Eye (tissue), 1 donor: Measurements from ENCODE around the gene PTPRE.

Source experiments
- DNase-seq: peaks from one replicate; pipeline ENCODE4 v3.0.0-alpha.2; 2015

PTPRE gene, protein sequence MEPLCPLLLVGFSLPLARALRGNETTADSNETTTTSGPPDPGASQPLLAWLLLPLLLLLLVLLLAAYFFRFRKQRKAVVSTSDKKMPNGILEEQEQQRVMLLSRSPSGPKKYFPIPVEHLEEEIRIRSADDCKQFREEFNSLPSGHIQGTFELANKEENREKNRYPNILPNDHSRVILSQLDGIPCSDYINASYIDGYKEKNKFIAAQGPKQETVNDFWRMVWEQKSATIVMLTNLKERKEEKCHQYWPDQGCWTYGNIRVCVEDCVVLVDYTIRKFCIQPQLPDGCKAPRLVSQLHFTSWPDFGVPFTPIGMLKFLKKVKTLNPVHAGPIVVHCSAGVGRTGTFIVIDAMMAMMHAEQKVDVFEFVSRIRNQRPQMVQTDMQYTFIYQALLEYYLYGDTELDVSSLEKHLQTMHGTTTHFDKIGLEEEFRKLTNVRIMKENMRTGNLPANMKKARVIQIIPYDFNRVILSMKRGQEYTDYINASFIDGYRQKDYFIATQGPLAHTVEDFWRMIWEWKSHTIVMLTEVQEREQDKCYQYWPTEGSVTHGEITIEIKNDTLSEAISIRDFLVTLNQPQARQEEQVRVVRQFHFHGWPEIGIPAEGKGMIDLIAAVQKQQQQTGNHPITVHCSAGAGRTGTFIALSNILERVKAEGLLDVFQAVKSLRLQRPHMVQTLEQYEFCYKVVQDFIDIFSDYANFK

DNA sequence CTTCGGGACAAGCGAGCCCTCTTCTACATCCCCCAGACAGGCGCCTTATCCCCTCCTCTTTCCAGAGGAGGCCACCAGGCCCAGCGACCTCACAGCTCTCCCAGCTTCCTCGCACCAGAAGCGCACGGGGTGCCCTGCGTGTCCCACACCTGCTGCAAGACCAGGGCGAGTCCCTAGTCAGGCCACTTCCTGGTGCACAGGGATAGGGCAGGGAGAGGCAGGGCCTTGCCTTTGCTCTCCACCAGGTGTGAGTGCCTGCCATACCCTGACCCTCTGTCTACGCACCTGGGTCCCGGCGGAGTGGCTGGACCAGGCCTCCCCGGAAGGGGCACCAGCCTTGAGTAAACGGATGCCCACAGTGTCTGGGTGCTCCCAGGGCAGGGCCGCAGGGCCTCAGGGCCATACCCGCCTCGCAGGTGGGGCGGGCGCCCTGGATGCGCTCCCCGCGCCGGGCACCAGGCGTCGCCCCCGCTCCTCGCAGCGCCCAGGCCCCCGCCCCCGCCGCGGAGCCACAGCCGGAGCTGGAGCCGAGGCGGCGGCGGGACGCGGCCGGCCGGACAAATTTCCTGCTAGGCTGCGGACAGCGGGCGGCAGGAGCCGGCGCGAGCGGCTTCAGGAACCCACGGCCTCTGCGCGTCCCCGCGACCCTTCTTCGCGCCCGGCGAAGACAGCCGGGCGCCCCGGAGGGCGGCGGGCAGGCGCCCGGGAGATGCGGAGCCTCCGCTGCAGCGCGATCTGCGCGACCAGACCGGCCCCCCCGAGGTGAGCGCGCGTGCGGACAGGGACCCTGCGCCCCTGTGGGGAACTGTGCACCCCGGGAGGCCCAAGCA, at the start of gene PTPRE:
Gene PTPRE, plus strand, starts transcription at position 556 of the 830 bp plus-strand sequence. CDS start 133,779 bp downstream, outside the sequence.
- peak; percentile 87 for DNase-seq

DNA sequence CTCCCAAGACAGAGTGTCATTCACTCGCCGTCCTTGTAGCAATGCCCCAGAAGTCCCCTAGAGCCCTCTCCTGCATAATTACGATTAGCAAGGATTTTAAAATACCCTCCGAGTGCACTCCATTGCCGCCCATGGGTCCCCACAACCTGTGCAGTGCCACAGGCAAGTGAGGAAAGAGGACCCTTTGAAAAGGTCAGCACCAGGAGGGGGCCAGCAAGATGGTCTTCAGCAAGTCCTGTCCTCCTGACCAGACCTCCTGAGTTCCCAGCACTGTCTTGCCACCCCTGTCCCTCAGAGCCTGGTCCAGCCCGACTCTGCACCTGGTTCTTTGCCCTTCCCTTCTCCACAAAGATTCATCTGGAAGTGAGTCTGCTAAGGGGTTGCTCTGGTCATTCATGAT, 46.3 kb upstream of the PTPRE start:
- no peak for DNase-seq

DNA sequence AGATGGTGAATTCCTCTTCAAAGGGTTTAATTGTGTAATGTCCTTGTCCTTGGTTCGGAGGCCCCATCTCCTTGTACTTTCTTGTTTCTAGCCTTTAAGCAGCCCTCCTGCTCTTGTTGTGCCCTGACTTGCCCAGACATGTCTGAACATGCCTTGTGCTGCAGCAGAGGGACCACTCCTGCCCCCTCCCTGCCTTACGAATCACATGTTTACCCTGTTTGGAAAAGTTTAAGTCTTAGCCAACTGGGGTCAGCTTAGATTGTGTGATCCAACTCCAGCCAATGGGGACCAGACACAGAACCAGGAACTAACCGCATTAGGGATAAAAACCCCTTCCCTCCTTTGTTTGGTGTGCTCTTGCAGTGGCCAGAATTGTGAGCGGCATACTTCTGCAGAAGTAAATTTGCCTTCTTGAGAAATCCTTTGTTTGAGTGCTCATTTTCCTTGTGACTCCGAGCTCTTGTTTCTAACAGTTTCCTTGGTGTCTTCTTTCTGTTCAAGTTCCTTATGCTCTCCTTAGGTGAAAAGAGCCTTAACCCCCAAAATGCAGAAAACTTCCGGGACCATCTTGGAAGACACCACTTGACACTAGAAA, 43.6 kb upstream of the PTPRE start:
- no peak for DNase-seq

DNA sequence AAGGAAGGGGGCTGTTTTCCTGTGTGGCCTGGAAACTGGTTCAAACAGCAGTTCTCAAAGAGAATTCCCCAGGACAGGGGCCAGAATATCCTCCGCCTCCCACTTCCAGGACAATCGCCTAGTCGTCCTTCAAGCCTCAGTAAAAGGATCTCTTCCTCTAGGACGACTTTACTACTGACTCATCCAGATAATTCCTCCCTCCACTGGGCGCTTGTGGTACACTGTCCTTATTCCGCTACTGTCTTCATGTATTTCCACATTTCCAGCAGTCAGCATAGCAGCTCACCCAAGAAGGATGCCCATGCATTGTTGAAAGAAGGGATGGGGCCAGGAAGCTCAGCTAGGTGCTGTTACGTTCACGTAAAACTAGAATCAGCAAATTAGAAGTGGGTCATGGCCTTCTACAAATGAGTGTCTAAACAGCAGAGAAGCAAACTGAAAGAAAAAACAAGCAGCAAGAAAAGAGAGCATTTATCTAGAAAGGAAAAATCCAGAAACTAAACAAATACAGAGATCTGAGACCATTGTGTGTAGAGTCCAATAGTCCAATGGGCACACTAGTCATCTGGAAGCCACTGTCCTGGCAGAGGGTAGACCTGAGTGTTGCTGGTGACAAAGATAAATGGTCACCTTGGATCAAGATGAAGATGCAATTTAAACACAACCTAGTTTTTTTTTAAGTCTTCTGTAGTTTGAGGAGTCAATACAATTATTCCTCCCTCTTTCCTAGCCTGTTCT, 40.5 kb upstream of the PTPRE start:
- DNase-seq, result no peak

DNA sequence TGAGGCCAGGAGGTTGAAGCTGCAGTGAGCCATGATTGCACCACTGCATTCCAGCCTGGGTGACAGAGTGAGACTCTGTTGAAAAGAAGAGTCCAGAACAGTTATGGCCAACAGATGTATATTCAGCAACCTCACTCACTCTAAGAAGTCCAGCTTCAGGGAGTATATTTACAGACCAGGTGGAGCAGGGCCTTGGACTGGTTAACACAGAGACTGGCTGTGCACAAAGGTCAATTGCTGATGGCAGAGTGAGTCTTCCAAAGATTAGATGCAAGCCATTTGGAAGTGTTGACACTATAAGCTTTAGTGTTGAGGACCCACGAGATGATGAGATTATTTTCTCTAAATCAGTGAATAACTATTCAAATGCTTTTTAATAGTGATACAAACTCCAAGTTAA, 39.1 kb upstream of the PTPRE start:
- DNase-seq, result no peak

DNA sequence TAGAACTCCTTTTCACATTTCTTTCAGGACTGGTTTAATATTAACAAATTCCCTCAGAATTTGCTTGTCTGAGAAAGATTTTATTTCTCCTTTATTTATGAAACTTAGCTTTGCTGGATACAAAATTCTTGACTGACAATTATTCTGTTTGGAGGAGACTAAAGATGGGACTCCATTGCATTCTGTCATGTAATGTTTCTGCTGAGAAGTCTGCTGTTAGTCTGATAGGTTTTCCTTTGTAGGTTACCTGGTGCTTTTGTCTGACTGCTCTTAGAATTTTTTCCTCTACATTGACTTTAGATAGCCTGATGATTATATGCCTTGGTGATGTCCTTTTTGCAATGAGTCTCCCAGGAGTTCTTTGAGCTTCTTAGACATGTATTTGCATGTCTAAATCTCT, 37.6 kb upstream of the PTPRE start:
- no peak for DNase-seq

DNA sequence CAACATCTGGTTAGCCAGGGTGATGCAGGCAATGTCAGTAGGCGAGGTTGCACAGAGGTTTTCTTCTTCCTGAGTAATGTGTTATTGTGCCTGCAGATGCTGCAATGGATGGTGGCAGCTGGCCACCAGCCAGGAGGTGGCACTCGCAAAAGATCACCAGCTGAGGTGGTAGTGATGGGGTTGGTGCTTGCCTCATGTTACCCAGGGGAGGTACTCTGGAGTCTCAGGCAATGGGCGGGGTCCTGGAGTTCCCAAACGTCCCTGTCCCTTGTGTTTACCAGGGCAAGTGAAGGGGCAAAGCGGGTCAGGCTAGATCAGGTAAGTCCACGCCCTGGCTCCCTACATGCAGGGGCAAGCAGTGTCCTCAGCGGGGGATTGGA, 35.3 kb upstream of the PTPRE start:
- DNase-seq, result no peak

DNA sequence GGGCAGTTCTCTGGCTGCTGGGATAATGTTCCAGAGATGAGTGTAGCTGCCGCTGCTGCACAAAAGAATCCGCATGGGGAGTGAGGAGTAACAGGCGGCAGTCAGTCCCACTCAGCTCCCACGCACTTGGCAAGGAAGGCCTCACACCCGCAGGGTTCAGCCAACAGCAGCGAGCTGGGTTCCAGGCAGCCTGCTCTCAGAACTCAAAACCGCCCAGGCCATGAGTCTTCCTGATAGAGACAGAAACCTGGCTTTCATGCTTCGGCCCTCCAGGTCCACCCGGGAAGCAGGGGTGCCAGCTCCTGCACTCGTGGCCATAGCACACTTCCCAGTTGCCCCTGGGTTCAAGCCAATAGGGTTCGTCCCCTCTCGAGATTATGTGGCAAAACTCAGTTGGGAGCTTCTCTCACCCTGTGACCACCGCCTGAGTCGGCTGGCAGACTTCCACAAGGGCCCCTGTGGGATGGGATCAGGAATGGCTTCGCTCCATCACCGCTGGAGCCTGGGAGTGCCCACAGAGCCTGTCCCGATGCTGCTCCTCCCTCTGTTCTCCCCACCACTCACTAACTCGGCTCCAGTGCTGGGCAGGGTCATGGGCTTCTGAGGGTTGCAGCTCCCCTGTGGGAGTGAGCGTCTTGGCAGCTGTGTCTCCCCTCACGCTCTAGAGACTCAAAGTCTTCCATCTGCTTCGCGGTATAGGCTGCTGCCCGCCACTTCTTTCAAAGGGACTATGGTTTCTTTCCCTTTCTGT, 34.7 kb upstream of the PTPRE start:
- DNase-seq, result peak; percentile 3

DNA sequence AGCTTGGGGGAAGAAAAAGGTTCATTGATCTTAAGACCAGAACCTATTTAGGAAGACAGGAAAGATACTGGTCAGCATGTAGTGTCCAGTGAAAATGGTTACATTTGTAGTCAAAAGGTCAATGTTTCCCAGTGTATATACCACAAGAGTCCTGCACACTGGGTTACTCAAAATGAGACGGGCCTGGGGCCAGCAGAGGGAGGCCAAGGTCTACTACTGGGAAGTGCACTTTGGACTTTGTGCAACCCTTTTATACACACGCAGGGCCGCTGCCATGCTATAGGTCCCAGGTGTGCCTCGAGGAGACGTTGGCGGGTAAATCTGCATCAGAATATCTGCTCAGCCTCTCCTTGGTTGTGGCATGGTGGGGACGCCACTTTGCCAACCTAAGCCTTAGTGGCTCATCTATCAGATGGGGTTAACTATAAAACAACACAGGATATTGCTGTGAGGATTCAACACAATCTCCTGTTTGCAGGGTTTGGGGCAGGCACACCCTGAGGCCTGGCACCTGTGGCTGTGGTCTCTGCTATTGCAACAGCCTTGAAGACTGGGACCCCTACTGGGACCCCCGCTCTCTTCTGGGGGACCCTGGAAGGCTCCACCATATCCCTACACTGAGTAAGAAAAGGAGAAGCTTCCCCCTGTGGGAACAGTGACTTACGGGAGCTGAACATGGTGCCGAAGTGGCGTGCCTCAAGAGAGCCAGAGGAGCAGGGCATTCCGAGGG, 33.9 kb upstream of the PTPRE start:
- DNase-seq, result no peak

DNA sequence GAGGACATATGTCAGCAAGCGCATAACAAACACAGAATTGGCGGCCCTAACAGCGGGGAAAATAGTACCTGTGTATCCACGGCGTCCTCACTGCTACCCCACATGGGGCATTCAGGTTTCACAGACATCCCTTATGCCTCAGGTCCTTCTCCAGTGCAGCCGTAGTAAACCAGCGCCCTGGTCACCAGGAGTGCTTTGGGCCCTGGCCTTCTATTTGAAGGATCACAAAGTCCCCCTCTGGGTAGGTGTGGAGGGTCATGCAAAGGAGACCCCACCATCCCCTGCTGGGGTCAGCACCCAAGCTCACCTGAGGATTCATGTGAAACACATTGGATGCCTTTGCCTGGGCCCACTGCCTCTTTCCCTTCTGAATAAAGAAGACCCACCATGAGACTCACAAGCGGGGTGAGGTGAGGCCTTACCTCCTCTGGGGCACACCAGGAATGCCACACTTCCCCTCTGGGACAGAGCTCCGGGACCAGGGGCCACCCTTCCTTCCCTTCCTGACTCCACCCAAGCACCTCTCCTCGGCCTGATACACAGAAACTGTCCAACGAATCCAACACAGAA, 32.9 kb upstream of the PTPRE start:
- DNase-seq, result no peak

DNA sequence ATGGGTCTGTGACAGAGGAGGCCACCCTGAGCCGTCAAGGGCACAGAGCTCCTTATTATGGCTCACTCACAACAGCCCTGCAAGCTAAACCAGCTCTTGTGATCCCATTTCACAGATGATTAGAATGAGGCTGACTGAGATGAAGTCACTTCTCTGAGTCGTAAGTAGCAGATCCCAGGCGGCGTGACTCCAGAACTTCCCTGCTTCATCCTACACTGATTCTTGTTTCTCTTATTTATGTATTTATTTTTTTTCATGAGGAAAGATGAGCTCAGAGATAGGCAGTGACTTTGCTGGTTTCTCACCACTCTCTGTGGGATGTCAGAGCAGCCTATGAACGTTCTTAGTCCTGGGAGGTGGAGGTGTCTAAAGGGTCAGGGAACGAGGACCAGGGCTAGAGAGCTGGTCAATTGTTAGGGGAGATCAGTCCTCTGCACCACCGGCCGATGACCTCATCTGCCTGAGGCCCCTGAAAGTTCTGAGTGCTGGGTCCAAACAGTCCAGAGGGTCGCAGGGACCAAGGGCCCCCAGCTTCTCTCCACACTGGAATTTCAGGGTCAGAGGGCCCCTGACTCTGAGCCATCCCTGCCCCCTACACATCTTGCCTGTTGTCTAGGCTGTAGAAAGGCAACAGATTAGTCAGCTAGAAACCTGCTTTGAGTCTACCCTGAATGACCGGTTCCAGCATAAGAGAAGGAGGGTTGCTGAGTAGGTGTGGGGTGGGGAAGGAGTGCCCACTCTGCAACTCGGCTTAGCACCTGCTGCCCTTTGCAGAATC, 32.0 kb upstream of the PTPRE start:
- no peak for DNase-seq

DNA sequence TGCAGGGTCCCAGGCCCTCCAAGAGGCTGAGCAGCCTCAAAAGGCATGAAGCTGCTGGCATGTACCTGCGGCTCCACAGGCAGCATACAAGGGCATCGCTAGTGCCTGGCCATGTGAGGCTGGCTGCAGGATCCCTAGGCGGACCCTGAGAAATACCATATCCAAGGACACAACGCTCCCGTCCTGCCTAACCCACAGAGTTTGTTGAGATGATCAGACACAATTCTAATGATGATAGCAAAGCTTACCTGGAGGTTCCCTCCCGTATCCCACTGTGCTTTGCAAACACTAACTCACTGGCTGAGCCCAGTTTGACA, 31.5 kb upstream of the PTPRE start:
- DNase-seq, result no peak

DNA sequence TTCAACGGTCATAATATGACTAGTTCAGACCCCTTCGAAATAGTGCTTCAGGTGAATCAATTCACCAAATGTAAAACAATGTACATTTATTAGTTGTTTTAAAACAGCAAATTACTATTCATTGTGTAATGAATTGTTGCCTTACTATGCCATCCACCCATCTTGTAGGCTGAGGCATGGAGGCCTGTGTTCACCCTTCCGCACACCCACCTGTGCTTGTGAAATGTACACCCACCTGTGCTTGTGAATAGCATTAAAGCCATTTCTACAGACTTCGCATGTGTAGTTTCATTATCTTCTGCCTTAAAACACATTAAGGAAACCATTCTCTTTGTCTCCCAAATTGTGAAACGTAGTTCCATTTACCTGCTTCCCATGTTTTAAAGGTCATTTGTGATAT, 31.0 kb upstream of the PTPRE start:
- no peak for DNase-seq

DNA sequence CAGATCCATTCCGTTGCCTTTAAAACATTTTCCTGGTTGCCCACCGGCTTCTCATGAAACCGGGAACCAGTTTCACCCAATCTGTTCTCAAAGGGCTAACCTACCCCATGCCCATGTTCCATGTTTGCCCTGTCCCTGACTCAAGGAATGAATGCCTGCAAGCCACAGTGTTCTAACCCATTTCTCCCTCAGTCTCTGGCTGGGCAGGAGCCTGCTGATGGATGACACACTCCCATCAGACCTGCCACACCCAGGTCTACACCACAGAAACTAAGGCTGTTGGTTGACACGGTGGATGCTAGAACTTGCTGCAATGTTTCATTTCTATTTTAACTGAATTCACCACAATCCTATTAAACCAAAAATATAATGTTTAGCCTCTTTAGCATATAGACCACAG, 29.8 kb upstream of the PTPRE start:
- no peak for DNase-seq

DNA sequence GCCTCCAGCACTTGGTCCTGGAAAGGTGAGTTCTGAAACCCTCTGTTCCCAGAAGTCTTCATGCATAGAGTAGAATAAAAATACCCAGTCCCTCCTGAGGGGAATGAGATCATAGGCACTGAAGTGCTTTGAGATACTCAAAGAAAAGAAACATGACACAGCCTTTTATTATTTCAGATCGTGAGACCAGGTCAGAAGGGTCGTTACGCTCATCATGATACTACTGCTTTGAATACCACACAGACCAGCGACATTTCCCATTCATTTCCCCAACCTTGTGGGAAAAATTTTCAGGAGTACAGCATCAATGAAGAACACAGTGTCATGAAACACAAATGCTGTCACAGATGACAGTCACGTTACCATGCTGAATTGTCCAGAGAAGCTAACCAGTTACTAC, 29.2 kb upstream of the PTPRE start:
- no peak for DNase-seq

DNA sequence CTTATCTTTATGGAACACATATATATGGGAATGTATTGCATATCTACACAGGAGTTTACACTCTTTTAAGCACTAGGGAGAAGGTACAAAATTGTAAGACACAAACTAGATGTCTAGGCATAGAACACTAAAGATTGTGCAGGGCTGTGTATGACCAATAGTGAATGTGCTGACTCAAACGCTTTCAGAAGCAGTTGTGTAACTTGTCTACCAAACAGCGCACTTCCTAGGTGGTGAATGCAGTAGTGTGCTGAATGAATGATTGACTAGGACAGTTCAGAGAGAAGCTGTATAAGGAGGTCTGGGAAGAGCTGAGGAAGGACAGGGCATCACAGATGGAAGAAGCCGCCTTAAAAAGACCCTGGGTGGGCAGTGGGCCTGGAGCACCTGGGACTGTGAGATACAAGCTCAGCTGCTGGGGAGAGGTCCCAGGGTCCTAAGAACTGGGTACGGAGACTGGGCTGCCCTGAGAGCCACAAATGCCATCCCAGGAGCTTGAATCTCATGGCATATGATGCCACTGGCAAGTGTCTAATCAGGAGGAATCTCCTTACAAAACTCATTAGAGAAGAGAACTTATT, 28.3 kb upstream of the PTPRE start:
- no peak for DNase-seq

DNA sequence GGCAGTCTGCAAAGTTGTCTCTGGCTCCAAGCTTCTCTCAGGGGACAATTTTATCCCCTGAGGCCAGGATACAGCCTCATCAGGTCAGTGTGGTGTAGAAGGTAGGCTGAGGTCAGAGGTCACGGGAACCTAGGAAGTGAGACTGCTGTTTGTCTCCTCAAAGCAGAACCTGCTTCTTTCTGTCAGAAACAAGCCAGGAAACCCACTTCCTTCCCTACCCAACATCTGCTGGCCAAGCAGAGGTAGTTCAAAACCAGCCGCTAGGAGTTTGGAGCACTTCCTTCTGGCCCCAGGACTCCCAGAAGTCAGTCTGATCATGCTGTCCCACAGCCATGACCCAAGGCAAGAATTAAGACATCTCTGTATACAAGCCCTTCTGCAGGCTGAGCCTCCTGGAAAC, 26.3 kb upstream of the PTPRE start:
- DNase-seq, result no peak

DNA sequence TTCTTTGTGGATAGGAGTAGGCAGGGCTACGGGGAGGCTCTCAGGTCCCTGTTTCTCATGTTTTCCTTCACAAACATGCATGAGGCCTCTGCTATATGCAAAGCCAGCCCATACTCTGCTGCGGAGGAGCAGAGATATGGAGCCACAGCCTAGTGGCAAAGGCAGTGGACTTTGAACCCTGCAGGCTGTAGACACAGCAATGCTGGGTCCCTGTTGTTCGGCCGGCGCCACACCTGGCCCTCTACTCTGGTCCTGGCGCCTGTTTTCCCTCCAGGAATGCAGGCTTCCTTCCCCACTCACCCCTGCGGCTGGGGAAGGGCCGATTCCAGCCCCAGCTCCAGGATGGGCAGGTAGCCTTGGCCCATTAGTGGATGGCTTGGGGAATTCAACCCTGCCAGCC, 25.6 kb upstream of the PTPRE start:
- no peak for DNase-seq

DNA sequence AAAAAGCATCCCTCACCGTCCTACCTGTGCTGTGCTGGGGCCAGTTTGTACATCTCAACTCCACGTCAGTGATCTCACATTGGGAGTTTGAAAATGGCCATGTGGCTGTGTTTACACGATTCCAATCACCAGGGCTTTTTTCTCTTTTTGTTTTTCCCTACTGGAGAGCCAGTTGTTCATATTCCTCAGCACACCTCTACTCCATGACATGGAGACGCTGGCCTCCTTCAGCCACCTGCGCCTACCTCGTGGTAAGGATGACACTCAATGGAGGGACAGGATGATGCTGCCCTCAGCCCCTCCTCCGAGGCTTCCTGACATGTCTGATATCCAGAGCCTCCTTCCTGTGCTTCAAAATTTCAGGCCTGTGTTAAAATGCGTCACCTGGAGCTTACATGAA, 24.5 kb upstream of the PTPRE start:
- DNase-seq, result no peak
